Measurements from ENCODE around the gene RHOBTB3. TPM values are rescaled to one million over a fixed set of nuclear protein-coding genes. Genes with fewer than 3 reads are reported as not detected.

RHOBTB3 gene
- total and polyA plus RNA-seq, 4 donors = 12.9 to 150 (median 30.6) TPM

DNA sequence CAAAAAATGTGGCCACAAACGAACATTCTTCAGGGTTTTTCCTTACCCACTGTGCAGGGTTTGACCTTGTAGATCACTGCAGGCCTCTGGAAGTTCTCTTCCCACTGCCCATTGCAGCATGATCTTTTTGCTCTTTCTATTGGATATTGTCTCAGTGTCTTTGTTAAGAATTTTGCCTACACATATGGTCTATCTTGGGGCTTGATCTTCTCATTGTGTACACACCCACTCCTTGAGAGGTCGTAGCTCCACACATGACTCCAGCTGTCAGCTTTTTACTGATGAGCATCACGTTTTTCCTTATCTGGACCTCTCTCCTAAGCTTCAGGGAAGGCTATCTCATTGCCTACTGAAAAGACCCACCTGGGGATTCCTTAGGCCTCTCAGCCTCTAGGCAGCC is 94.4 kb downstream of the RHOBTB3 start:
- no peak overlapping the region for H3K27ac ChIP-seq (ENCODE audit: low read depth in 1 of 2, low read length in 1 of 2)
- ATAC-seq (ENCODE audit: insufficient read depth, low FRiP score) = no peak
- H3K4me1 ChIP-seq (ENCODE audit: control insufficient read depth in 5 of 5, insufficient read depth in 5 of 5, low read length in 5 of 5) = peaks cover 4 to 21% (median 11%) of the 10 kb centered on the region in 5 donors
- H3K4me3 ChIP-seq = no peak overlapping the region
- no peak overlapping the region for H3K9ac ChIP-seq (ENCODE audit: insufficient read depth in 1 of 2, low read length in 2 of 2)
- no peaks in the 10 kb centered on the region for H3K27me3 ChIP-seq (ENCODE audit: control insufficient read depth in 3 of 3, insufficient read depth in 3 of 3, low read length in 2 of 3)
- no peaks in the 10 kb centered on the region for H3K9me3 ChIP-seq (ENCODE audit: control insufficient read depth in 4 of 4, insufficient read depth in 3 of 4, low read length in 3 of 4)
- no peaks in the 10 kb centered on the region for H3K36me3 ChIP-seq (ENCODE audit: control insufficient read depth in 4 of 4, insufficient read depth in 4 of 4, low read length in 4 of 4)
- TF ChIP-seq, protein P1, sequence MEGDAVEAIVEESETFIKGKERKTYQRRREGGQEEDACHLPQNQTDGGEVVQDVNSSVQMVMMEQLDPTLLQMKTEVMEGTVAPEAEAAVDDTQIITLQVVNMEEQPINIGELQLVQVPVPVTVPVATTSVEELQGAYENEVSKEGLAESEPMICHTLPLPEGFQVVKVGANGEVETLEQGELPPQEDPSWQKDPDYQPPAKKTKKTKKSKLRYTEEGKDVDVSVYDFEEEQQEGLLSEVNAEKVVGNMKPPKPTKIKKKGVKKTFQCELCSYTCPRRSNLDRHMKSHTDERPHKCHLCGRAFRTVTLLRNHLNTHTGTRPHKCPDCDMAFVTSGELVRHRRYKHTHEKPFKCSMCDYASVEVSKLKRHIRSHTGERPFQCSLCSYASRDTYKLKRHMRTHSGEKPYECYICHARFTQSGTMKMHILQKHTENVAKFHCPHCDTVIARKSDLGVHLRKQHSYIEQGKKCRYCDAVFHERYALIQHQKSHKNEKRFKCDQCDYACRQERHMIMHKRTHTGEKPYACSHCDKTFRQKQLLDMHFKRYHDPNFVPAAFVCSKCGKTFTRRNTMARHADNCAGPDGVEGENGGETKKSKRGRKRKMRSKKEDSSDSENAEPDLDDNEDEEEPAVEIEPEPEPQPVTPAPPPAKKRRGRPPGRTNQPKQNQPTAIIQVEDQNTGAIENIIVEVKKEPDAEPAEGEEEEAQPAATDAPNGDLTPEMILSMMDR (IDR thresholded peaks at IDR 0.05; ENCODE audit: control extremely low read depth, extremely low read depth) = no peak
- no peak for DNase-seq
- WGBS, 2 donors = 49 to 69% methylated on average over 3 of the region's 3 CpGs

DNA sequence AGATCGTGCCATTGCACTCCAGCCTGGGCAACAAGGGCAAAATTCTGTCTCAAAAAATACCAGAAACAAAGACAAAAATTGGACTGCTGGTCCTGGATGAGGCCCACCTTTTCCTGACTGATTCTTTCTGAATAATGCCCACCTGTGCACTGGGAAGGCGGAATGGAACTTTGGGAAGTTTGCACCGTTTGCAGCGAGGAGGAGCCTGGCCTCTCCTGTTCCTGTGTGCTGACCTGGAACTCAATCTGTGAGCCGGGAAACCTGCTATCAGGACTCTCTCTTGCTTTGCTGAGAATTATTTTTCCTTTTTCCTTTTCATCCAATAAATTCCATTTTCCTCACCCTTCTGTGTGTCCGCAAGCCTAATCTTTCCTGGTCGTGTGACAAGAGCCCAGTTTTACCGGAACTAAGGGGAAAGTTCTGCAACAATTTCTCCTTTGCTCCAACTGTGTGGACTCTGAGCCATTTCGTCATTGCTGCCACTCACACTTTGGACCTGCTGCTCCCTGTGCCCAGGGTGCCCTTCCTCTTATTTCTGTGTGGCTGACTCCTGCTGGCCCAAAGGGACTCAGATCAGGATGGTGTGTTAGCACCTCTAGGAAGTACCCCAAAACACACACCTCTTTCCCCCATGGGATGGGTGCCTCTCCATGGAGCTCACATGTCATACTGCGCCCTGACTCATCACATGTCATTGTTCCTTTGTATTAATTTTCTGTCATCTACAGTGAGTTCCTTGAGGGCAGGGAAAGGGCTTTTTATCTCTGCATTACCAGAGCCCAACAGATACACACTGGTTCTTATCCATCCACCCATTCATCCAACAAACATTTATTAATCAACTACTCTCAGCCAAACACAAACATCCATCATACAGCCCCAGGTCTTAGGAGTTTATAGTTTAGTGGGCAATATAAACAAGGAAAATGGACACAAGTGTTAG is 96.1 kb downstream of the RHOBTB3 start:
- DNase-seq (no peak), ATAC-seq (ENCODE audit: insufficient read depth, low FRiP score) (no peak)
- no peak overlapping the region for H3K9ac ChIP-seq (ENCODE audit: insufficient read depth in 1 of 2, low read length in 2 of 2)
- peak overlapping the region in 1 of 2 donors; percentile 38 for H3K27ac ChIP-seq (ENCODE audit: low read depth in 1 of 2, low read length in 1 of 2)
- H3K4me1 ChIP-seq (ENCODE audit: control insufficient read depth in 5 of 5, insufficient read depth in 5 of 5, low read length in 5 of 5) = peaks cover 0 to 16% (median 11%) of the 10 kb centered on the region in 5 donors
- no peak overlapping the region for H3K4me3 ChIP-seq
- H3K36me3 ChIP-seq (ENCODE audit: control insufficient read depth in 4 of 4, insufficient read depth in 4 of 4, low read length in 4 of 4) = no peaks in the 10 kb centered on the region
- no peaks in the 10 kb centered on the region for H3K9me3 ChIP-seq (ENCODE audit: control insufficient read depth in 4 of 4, insufficient read depth in 3 of 4, low read length in 3 of 4)
- H3K27me3 ChIP-seq (ENCODE audit: control insufficient read depth in 3 of 3, insufficient read depth in 3 of 3, low read length in 2 of 3) = no peaks in the 10 kb centered on the region
- WGBS, 2 donors = 65 to 88% methylated on average over 10 of the region's 10 CpGs
- TF ChIP-seq, protein P1 (IDR thresholded peaks at IDR 0.05; ENCODE audit: control extremely low read depth, extremely low read depth) = no peak

DNA sequence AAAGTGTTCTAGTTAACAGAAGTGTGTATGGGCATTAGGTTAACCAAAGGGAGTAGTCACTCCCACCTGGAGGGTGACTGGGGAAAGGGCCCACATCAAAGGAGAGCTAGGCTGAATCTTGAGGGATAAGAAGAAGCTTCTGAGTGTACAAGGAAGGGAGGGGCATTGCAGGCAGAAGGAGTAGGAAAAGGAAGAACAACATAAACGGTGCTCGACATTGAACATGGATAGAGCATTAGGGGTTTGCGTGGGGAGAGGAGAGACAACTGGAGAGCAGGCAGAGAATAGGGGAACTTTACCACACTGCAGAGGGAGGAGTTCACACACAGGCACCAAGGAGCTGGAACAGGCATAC is 96.7 kb downstream of the RHOBTB3 start:
- Histone ChIP-seq H3K9me3 (ENCODE audit: control insufficient read depth in 4 of 4, insufficient read depth in 3 of 4, low read length in 3 of 4) (no peaks in the 10 kb centered on the region), H3K36me3 (ENCODE audit: control insufficient read depth in 4 of 4, insufficient read depth in 4 of 4, low read length in 4 of 4) (no peaks in the 10 kb centered on the region), H3K4me1 (ENCODE audit: control insufficient read depth in 5 of 5, insufficient read depth in 5 of 5, low read length in 5 of 5) (peaks cover 0 to 16% (median 10%) of the 10 kb centered on the region in 5 donors), H3K27ac (ENCODE audit: low read depth in 1 of 2, low read length in 1 of 2) (no peak overlapping the region), H3K27me3 (ENCODE audit: control insufficient read depth in 3 of 3, insufficient read depth in 3 of 3, low read length in 2 of 3) (no peaks in the 10 kb centered on the region), H3K4me3 (no peak overlapping the region), H3K9ac (ENCODE audit: insufficient read depth in 1 of 2, low read length in 2 of 2) (no peak overlapping the region)
- no peak for ATAC-seq (ENCODE audit: insufficient read depth, low FRiP score)
- 43 to 52% methylated on average over 3 of the region's 3 CpGs for WGBS, 2 donors
- no peak for DNase-seq
- TF ChIP-seq, protein P1 (IDR thresholded peaks at IDR 0.05; ENCODE audit: control extremely low read depth, extremely low read depth) = no peak
